Gastrocnemius medialis (tissue), 4 donors: ENCODE data around the gene GPR146. TPM values are rescaled to one million over a fixed set of nuclear protein-coding genes. Genes with fewer than 3 reads are reported as not detected.

Source experiments
- ATAC-seq, 2 donors: fragments of 150-250 bp; one replicate each; pipeline ENCODE4 v1.9.1; 2016
- DNase-seq, 2 donors: peaks; one replicate each; pipeline ENCODE4 v3.0.0-alpha.2; 2019
- H3K27ac ChIP-seq, 4 donors: fragments of 200-600 bp; sonication (generic); 1 replicate in 1 of 4; 2 replicates in 3 of 4; pipeline ENCODE4 v1.5.1; 2016 to 2018; ENCODE audit warnings: mild to moderate bottlenecking in 2 of 4, moderate library complexity in 1 of 4
- H3K27me3 ChIP-seq, 3 donors: fragments of 200-600 bp; sonication (generic) in 2 of 3; 1 replicate in 1 of 3; 2 replicates in 2 of 3; pipeline versions ENCODE4 v1.5.1 to v1.6.0; 2016 to 2019; ENCODE audit warnings: mild to moderate bottlenecking in 1 of 3, moderate library complexity in 1 of 3
- H3K36me3 ChIP-seq, 2 donors: fragments of 200-600 bp; sonication (generic) in 1 of 2; one replicate each; pipeline ENCODE4 v1.5.1; 2017 to 2018
- H3K4me1 ChIP-seq, 2 donors: fragments of 200-600 bp; sonication (generic) in 1 of 2; one replicate each; pipeline ENCODE4 v1.5.1; 2016 to 2017; ENCODE audit warnings: mild to moderate bottlenecking in 2 of 2
- H3K4me3 ChIP-seq, 4 donors: fragments of 200-600 bp; sonication (generic) in 3 of 4; 1 replicate in 1 of 4; 2 replicates in 3 of 4; pipeline ENCODE4 v1.5.1; 2016 to 2019; ENCODE audit warnings: mild to moderate bottlenecking in 2 of 4
- H3K9me3 ChIP-seq, 3 donors: fragments of 200-600 bp; sonication (generic) in 2 of 3; 1 replicate in 1 of 3; 2 replicates in 2 of 3; pipeline ENCODE4 v1.5.1; 2016 to 2019
- POLR2A ChIP-seq, 2 donors: fragments of 450-650 bp; IDR thresholded peaks; one replicate each; pipeline ENCODE4 v1.6.1; 2017; ENCODE audit warnings: antibody characterized with exemption in 2 of 2, mild to moderate bottlenecking in 2 of 2, moderate library complexity in 2 of 2
- in situ Hi-C, 4 donors: fragments of 200-750 bp; cut with MboI; loops; one replicate each; pipeline versions ENCODE4 v1.15.0 to v1.8.0; 2017; ENCODE audit warnings: low sequenced_read_pairs in 4 of 4
- intact Hi-C: fragments of 100-400 bp; cut with DNase I; formaldehyde crosslinking; loops from one replicate; pipeline ENCODE4 v1.15.1; 2023; ENCODE audit warnings: low total_unique reads
- total RNA-seq, 4 donors: library from RNA; depleted of rRNA; stranded (reverse); fragments of >200 nt; gene quantifications; one replicate each; pipeline versions ENCODE4 v1.1.0 to v1.2.3, GENCODE V29; 2016
- TF ChIP-seq, protein P1 (sequence below), 5 experiments: fragments of 450-650 bp in 3 of 5; fragments of 200-600 bp in 2 of 5; sonication (generic) in 2 of 5; IDR thresholded peaks in 4 of 5; conservative IDR thresholded peaks in 1 of 5; 1 replicate in 4 of 5; 2 replicates in 1 of 5; pipeline ENCODE4 v1.5.1; 2016 to 2019; ENCODE audit warnings: antibody characterized with exemption in 5 of 5, mild to moderate bottlenecking in 3 of 5, moderate library complexity in 3 of 5

Gene GPR146
- total RNA-seq, 4 donors from 2014 or later, result 23.3 to 43.8 (median 29.5) TPM

GRCh38 chr7:1060315-1061072 is 16.1 kb downstream of the GPR146 start:
- Histone ChIP-seq H3K9me3 (no peaks in the 10 kb centered on the region), H3K36me3 (peaks cover 0 to 4% of the 10 kb centered on the region in 2 donors), H3K4me3 (no peak overlapping the region), H3K27ac (peak overlapping the region in 3 of 4 donors; percentile 11 to 24 (median 19)), H3K27me3 (no peaks in the 10 kb centered on the region), H3K4me1 (peaks cover 6 to 14% of the 10 kb centered on the region in 2 donors)
- DNase-seq (no peak), ATAC-seq (no peak)
- no peak for TF ChIP-seq POLR2A (IDR thresholded peaks at IDR 0.05)
- TF ChIP-seq, protein P1, sequence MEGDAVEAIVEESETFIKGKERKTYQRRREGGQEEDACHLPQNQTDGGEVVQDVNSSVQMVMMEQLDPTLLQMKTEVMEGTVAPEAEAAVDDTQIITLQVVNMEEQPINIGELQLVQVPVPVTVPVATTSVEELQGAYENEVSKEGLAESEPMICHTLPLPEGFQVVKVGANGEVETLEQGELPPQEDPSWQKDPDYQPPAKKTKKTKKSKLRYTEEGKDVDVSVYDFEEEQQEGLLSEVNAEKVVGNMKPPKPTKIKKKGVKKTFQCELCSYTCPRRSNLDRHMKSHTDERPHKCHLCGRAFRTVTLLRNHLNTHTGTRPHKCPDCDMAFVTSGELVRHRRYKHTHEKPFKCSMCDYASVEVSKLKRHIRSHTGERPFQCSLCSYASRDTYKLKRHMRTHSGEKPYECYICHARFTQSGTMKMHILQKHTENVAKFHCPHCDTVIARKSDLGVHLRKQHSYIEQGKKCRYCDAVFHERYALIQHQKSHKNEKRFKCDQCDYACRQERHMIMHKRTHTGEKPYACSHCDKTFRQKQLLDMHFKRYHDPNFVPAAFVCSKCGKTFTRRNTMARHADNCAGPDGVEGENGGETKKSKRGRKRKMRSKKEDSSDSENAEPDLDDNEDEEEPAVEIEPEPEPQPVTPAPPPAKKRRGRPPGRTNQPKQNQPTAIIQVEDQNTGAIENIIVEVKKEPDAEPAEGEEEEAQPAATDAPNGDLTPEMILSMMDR (IDR thresholded peaks at IDR 0.05 in 4 of 5, conservative IDR thresholded peaks at IDR 0.05 in 1 of 5), result no peak
- intact Hi-C loops, result no loop called here
- in situ Hi-C loops, result loop anchor here in 3 of 4 donors (10.0 kb wide), 1 partner anchor 66 kb away; no protein-coding TSS in a partner anchor

- in situ Hi-C loops (loop anchor here in 3 of 4 donors (10.0 kb wide), 1 partner anchor 66 kb away; no protein-coding TSS in a partner anchor), intact Hi-C loops (no loop called here)
- Histone ChIP-seq H3K36me3 (peaks cover 0 to 4% of the 10 kb centered on the region in 2 donors), H3K4me3 (no peak overlapping the region), H3K4me1 (peaks cover 7 to 10% of the 10 kb centered on the region in 2 donors), H3K9me3 (no peaks in the 10 kb centered on the region), H3K27ac (no peak overlapping the region), H3K27me3 (no peaks in the 10 kb centered on the region)
- no peak for ATAC-seq
- TF ChIP-seq, protein P1 (IDR thresholded peaks at IDR 0.05 in 4 of 5, conservative IDR thresholded peaks at IDR 0.05 in 1 of 5), result no peak
- no peak for TF ChIP-seq POLR2A (IDR thresholded peaks at IDR 0.05)
- DNase-seq, result no peak
Observed at GRCh38 chr7:1061180-1061579, 16.8 kb downstream of the GPR146 start.

- Histone ChIP-seq H3K27ac (no peak overlapping the region), H3K27me3 (no peaks in the 10 kb centered on the region), H3K9me3 (no peaks in the 10 kb centered on the region), H3K36me3 (peaks cover 0 to 4% of the 10 kb centered on the region in 2 donors), H3K4me3 (no peak overlapping the region), H3K4me1 (peaks cover 6 to 7% of the 10 kb centered on the region in 2 donors)
- ATAC-seq (no peak), DNase-seq (no peak)
- in situ Hi-C loops, result loop anchor here in 3 of 4 donors (10.0 kb wide), 1 partner anchor 68 kb away; no protein-coding TSS in a partner anchor
- TF ChIP-seq, protein P1 (IDR thresholded peaks at IDR 0.05 in 4 of 5, conservative IDR thresholded peaks at IDR 0.05 in 1 of 5), result no peak
- intact Hi-C loops, result no loop called here
Observed at GRCh38 chr7:1062296-1063294, 18.2 kb downstream of the GPR146 start.

GRCh38 chr7:1063361-1063760 is 19.0 kb downstream of the GPR146 start:
- H3K27me3 ChIP-seq, result no peaks in the 10 kb centered on the region
- no peak for TF ChIP-seq POLR2A (IDR thresholded peaks at IDR 0.05)
- TF ChIP-seq, protein P1 (IDR thresholded peaks at IDR 0.05 in 4 of 5, conservative IDR thresholded peaks at IDR 0.05 in 1 of 5), result no peak
- H3K4me1 ChIP-seq, result peaks cover 6 to 7% of the 10 kb centered on the region in 2 donors
- ATAC-seq (no peak), DNase-seq (no peak)
- H3K9me3 ChIP-seq, result no peaks in the 10 kb centered on the region
- in situ Hi-C loops, result loop anchor here in 3 of 4 donors (10.0 kb wide), 1 partner anchor 69 kb away; no protein-coding TSS in a partner anchor
- intact Hi-C loops, result no loop called here
- H3K27ac ChIP-seq, result no peak overlapping the region
- no peaks in the 10 kb centered on the region for H3K36me3 ChIP-seq
- H3K4me3 ChIP-seq, result no peak overlapping the region
